ENCODE results near the gene GPR158. TPM values are rescaled to one million over a fixed set of nuclear protein-coding genes. Genes with fewer than 3 reads are reported as not detected.

The GPR158 gene
- total RNA-seq, 1 experiment from 2014 or later, result 2.9 TPM

DNA sequence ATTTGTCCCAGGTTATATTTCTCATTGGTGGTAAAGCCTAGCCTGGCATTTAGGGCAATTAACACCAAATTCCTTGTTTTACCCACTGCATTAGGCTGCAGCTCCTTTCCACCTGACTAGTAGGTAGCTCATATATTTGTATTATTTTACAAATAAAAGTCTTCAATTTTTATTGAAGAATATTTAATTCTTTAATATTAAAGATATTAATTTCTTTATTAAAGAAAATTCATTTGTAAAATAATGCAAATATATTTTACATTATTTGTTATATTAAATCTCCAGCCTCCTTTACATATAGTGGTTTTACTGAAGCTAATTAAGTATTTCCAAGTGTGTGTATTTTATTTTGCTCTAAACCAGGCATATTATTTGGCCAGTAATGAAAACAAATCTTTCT lies 361.2 kb downstream of the GPR158 start:
- no peak overlapping the region for H3K27ac ChIP-seq (ENCODE audit: low read depth, low read length)
- no peak for DNase-seq (ENCODE audit: low read depth, low spot score)
- H3K79me2 ChIP-seq (ENCODE audit: insufficient read depth, low read length), result no peaks in the 10 kb centered on the region
- no peak overlapping the region for H3K9ac ChIP-seq (ENCODE audit: low read length)
- H2AFZ ChIP-seq (ENCODE audit: low read depth, low read length, poor library complexity, severe bottlenecking), result no peak overlapping the region
- ChIA-PET CTCF (no interaction called here), RAD21 (ENCODE audit: low non-redundant PET in 1 of 2, low total read pairs in 2 of 2, uncharacterized antibody in 2 of 2, unreplicated experiment in 2 of 2) (no interaction called here), POLR2A (no interaction called here)
- ATAC-seq, result no peak
- no peaks in the 10 kb centered on the region for H3K4me1 ChIP-seq (ENCODE audit: control insufficient read depth in 1 of 2, insufficient read depth in 2 of 2, low read length in 2 of 2)
- intact Hi-C loops (cut with micrococcal nuclease), result no loop called here
- TF ChIP-seq ZFX (IDR thresholded peaks at IDR 0.05) (no peak), SRF (IDR thresholded peaks at IDR 0.05; ENCODE audit: low read depth) (no peak), TCF7L2 (IDR thresholded peaks at IDR 0.05; ENCODE audit: borderline replicate concordance, extremely low read depth, insufficient read depth, insufficient read length) (no peak), SIN3A (IDR thresholded peaks at IDR 0.05; ENCODE audit: low read depth) (no peak), CBX3 (IDR thresholded peaks at IDR 0.05; ENCODE audit: low read depth) (no peak), EGR1 (IDR thresholded peaks at IDR 0.05; ENCODE audit: low read depth) (no peak), POLR2AphosphoS5 (IDR thresholded peaks at IDR 0.05; ENCODE audit: low read depth, low read length) (no peak)
- TF ChIP-seq, protein P1, sequence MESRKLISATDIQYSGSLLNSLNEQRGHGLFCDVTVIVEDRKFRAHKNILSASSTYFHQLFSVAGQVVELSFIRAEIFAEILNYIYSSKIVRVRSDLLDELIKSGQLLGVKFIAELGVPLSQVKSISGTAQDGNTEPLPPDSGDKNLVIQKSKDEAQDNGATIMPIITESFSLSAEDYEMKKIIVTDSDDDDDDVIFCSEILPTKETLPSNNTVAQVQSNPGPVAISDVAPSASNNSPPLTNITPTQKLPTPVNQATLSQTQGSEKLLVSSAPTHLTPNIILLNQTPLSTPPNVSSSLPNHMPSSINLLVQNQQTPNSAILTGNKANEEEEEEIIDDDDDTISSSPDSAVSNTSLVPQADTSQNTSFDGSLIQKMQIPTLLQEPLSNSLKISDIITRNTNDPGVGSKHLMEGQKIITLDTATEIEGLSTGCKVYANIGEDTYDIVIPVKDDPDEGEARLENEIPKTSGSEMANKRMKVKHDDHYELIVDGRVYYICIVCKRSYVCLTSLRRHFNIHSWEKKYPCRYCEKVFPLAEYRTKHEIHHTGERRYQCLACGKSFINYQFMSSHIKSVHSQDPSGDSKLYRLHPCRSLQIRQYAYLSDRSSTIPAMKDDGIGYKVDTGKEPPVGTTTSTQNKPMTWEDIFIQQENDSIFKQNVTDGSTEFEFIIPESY (IDR thresholded peaks at IDR 0.05; ENCODE audit: extremely low read depth, insufficient replicate concordance, low read length), result no peak
- TF ChIP-seq, protein P2, sequence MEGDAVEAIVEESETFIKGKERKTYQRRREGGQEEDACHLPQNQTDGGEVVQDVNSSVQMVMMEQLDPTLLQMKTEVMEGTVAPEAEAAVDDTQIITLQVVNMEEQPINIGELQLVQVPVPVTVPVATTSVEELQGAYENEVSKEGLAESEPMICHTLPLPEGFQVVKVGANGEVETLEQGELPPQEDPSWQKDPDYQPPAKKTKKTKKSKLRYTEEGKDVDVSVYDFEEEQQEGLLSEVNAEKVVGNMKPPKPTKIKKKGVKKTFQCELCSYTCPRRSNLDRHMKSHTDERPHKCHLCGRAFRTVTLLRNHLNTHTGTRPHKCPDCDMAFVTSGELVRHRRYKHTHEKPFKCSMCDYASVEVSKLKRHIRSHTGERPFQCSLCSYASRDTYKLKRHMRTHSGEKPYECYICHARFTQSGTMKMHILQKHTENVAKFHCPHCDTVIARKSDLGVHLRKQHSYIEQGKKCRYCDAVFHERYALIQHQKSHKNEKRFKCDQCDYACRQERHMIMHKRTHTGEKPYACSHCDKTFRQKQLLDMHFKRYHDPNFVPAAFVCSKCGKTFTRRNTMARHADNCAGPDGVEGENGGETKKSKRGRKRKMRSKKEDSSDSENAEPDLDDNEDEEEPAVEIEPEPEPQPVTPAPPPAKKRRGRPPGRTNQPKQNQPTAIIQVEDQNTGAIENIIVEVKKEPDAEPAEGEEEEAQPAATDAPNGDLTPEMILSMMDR (IDR thresholded peaks at IDR 0.05 in 2 of 3, conservative IDR thresholded peaks at IDR 0.05 in 1 of 3; ENCODE audit: borderline replicate concordance in 1 of 3, insufficient read depth in 1 of 3, low read depth in 2 of 3, low read length in 2 of 3), result no peak
- TF ChIP-seq, protein P3, sequence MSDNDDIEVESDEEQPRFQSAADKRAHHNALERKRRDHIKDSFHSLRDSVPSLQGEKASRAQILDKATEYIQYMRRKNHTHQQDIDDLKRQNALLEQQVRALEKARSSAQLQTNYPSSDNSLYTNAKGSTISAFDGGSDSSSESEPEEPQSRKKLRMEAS (IDR thresholded peaks at IDR 0.05), result no peak
- BruUV-seq (replicated peaks), result no TSS peak
- H3K4me3 ChIP-seq (replicated peaks in 1 of 2; ENCODE audit: low read depth in 1 of 2, low read length in 2 of 2), result no peak overlapping the region
- no peaks in the 10 kb centered on the region for H3K9me3 ChIP-seq (ENCODE audit: control insufficient read depth in 1 of 2, insufficient read depth in 1 of 2, low read depth in 1 of 2, low read length in 2 of 2)
- H3K36me3 ChIP-seq (ENCODE audit: control insufficient read depth in 1 of 2, insufficient read depth in 2 of 2, low read length in 2 of 2), result no peaks in the 10 kb centered on the region
- H3K4me2 ChIP-seq (ENCODE audit: low read length), result no peak overlapping the region
- no peaks in the 10 kb centered on the region for H4K20me1 ChIP-seq (ENCODE audit: insufficient read depth)
- H3K9me2 ChIP-seq (ENCODE audit: insufficient read depth), result no peaks in the 10 kb centered on the region
- no peaks in the 10 kb centered on the region for H3K27me3 ChIP-seq (ENCODE audit: insufficient read depth, low read length)
